B cell (primary cell): ENCODE results near the gene ARHGDIG.
"Not testable (repeated sequence)": the region's sequence is repeated elsewhere in the genome, so short reads cannot be mapped to it uniquely, and the experiment has no call there.

Source experiments
- CTCF ChIP-seq: fragments of 200-600 bp; IDR thresholded peaks from one replicate; pipeline ENCODE4 v1.8.0; 2022; ENCODE audit warnings: antibody characterized with exemption, mild to moderate bottlenecking
- EZH2 ChIP-seq: IDR thresholded peaks from 2 replicates; pipeline ENCODE4 v1.6.1; 2012; ENCODE audit warnings: borderline replicate concordance, low read depth, mild to moderate bottlenecking, moderate library complexity, low read length; ENCODE audit not compliant: insufficient read depth, poor library complexity, severe bottlenecking

DNA sequence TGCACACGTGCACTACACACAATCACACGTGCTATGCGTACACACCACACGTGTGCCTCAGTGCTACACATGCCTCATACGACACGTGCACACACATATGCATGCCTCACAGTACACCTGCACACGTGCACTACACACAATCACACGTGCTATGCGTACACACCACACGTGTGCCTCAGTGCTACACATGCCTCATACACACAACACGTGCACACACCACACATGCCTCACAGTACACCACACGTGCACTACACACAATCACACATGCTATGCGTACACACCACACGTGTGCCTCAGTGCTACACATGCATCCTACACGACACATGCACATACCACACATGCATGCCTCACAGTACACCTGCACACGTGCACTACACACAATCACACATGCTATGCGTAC, 12.8 kb upstream of the ARHGDIG start:
- not testable (repeated sequence) for TF ChIP-seq CTCF, EZH2
